Activated CD8-positive, alpha-beta T cell treated with anti-CD3 and anti-CD28 coated beads, Interleukin-2, amount 10 ng/mL, durations not matched to agents 7 days and 5 days (primary cell): ENCODE measurements around the gene UCKL1. TPM values are rescaled to one million over a fixed set of nuclear protein-coding genes. Genes with fewer than 3 reads are reported as not detected.
"Not testable (repeated sequence)": the region's sequence is repeated elsewhere in the genome, so short reads cannot be mapped to it uniquely, and the experiment has no call there.

ENCODE experiments used
- ATAC-seq: fragments of 150-1000 bp; cut with Tn5 transposase; one replicate; pipeline ENCODE4 v1.10.0; 2021; ENCODE audit warnings: moderate library complexity
- CTCF ChIA-PET: fragments of 350-600 bp; sonication (Branson Sonifier 250); formaldehyde crosslinking; loops from one replicate; lab custom pipeline; 2021; ENCODE audit warnings: antibody characterized with exemption; lab: Charles Lee
- POLR2A ChIA-PET: fragments of 350-600 bp; sonication (Branson Sonifier 250); formaldehyde crosslinking; loops from one replicate; lab custom pipeline; 2021; ENCODE audit warnings: antibody characterized with exemption; lab: Charles Lee
- DNase-seq: peaks from one replicate; pipeline ENCODE4 v3.0.0-alpha.2; 2020
- H3K27ac Mint-ChIP-seq: one replicate; pipeline ENCODE4 v1.8.0; 2021; ENCODE audit warnings: mild to moderate bottlenecking, mixed read lengths
- H3K27me3 Mint-ChIP-seq: one replicate; pipeline ENCODE4 v1.8.0; 2021; ENCODE audit warnings: low read depth, mixed read lengths
- H3K36me3 Mint-ChIP-seq: one replicate; pipeline ENCODE4 v1.8.0; 2021; ENCODE audit warnings: low read depth, mixed read lengths
- H3K4me1 Mint-ChIP-seq: one replicate; pipeline ENCODE4 v1.8.0; 2021; ENCODE audit warnings: low read depth, mixed read lengths
- H3K4me3 Mint-ChIP-seq: one replicate; pipeline ENCODE4 v1.8.0; 2021; ENCODE audit warnings: mild to moderate bottlenecking, mixed read lengths
- H3K9me3 Mint-ChIP-seq: one replicate; pipeline ENCODE4 v1.8.0; 2022; ENCODE audit warnings: mixed read lengths; ENCODE audit not compliant: insufficient read depth
- total RNA-seq, 2 experiments: library from RNA; stranded (reverse); gene quantifications; one replicate each; pipeline ENCODE4 v1.2.3, GENCODE V29; 2021

The UCKL1 gene
- total RNA-seq, 2 experiments from 2014 or later: 41.1 to 45.4 TPM

DNA sequence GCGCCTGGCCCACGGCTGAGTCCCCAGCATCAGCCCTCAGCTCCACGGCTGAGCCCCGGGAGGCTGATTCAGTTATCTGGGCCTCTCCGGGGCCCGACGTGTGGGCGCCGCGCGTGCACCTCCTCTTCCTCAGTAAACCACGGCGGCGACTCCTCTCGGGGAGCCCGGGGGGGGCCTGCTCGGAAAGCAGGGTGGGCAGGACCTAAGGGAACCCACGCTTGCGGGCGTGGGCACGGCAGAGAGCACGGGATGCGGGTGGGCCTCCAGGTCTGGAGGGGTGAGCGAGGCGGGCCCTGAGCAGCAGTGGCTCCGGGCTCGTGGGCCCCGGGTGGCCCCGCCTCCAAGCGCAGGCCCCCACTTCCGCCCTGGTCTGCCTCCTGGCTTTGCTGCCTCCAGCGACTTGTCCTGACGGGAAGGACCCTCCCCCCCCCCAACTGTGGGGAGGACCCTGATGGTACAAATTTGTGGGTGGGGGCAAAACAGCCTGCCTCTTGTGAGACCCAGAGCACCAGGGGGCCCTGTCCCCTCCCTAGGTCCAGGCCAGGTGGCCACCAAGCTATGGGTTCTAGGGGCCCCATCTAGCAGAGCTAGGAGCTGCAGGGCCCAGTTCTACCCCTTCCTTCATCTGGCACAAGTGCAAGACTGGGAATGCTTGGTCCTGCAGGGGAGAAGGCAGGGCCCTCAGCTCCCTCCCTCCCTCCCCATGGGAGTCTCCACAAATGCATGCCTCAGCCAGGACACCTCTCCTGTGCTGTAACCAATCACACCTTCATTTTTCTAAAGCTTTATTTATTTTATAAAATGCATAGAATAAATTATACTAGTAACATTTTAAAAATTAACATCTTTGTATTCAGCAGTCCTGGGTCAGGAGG lies 16.9 kb downstream of the UCKL1 start:
- ChIA-PET CTCF (interaction anchor here (0.7 kb wide), 1 partner anchor 28 kb away, joined by 4 read pairs; no protein-coding TSS in a partner anchor), POLR2A (interaction anchor here (1.0 kb wide), 1 partner anchor 418 kb away, joined by 3 read pairs; no protein-coding TSS in a partner anchor)
- H3K4me1 Mint-ChIP-seq: peaks cover 17% of the 10 kb centered on the region
- no peak overlapping the region for H3K27ac Mint-ChIP-seq
- no peaks in the 10 kb centered on the region for H3K9me3 Mint-ChIP-seq
- peaks cover 39% of the 10 kb centered on the region for H3K36me3 Mint-ChIP-seq
- DNase-seq (no peak), ATAC-seq (no peak)
- no peak overlapping the region for H3K4me3 Mint-ChIP-seq
- H3K27me3 Mint-ChIP-seq: no peaks in the 10 kb centered on the region

DNA sequence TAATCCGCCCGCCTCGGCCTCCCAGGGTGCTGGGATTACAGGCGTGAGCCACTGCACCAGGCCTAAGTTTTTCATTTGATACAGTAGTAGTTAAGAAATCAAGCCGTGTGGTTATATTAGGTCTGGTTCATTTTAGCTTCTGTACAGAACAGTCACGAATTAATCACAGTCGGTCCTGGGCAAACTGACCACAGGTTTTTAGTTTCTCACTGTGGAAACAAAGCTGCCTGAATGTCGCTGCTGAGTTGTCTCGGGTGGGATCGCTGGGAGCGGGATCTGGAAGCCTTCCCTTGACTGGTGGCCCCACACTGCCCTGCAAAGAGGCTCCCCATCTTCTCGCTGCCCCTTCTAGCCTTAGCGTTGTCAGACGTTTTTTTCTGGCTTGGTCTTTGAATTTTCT lies 18.6 kb downstream of the UCKL1 start:
- Mint-ChIP-seq H3K4me3 (no peak overlapping the region), H3K36me3 (peaks cover 40% of the 10 kb centered on the region), H3K9me3 (no peaks in the 10 kb centered on the region), H3K27me3 (no peaks in the 10 kb centered on the region), H3K27ac (no peak overlapping the region), H3K4me1 (peaks cover 16% of the 10 kb centered on the region)
- no peak for ATAC-seq
- ChIA-PET CTCF (no interaction called here), POLR2A (no interaction called here)
- no peak for DNase-seq

DNA sequence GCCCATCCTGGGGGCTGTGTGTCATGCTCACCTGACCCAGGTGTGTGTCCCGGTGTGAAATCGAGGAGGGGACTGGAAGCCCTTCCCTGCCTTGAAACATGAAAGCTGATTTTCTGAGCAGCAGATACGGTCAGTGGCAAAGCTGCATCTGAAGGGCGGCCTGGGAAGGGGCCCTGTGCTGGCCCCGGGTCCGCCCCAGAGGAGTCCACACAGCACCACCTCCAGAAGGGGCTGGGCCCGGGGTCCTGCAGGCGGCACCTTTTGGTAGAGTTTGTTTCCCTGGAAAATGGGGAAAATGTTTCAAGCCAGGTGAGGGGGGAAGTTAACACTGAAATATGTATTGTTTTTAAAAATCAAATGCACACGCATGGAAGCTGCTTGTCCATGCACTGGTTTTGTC lies 20.8 kb downstream of the UCKL1 start:
- no peaks in the 10 kb centered on the region for H3K4me1 Mint-ChIP-seq
- POLR2A ChIA-PET: interaction anchor here (1.0 kb wide), 1 partner anchor 414 kb away, joined by 3 read pairs; no protein-coding TSS in a partner anchor
- DNase-seq: no peak
- no peaks in the 10 kb centered on the region for H3K9me3 Mint-ChIP-seq
- no peak for ATAC-seq
- CTCF ChIA-PET: no interaction called here
- no peaks in the 10 kb centered on the region for H3K27me3 Mint-ChIP-seq
- no peak overlapping the region for H3K4me3 Mint-ChIP-seq
- H3K27ac Mint-ChIP-seq: peak overlapping the region; percentile 45
- peaks cover 50% of the 10 kb centered on the region for H3K36me3 Mint-ChIP-seq

DNA sequence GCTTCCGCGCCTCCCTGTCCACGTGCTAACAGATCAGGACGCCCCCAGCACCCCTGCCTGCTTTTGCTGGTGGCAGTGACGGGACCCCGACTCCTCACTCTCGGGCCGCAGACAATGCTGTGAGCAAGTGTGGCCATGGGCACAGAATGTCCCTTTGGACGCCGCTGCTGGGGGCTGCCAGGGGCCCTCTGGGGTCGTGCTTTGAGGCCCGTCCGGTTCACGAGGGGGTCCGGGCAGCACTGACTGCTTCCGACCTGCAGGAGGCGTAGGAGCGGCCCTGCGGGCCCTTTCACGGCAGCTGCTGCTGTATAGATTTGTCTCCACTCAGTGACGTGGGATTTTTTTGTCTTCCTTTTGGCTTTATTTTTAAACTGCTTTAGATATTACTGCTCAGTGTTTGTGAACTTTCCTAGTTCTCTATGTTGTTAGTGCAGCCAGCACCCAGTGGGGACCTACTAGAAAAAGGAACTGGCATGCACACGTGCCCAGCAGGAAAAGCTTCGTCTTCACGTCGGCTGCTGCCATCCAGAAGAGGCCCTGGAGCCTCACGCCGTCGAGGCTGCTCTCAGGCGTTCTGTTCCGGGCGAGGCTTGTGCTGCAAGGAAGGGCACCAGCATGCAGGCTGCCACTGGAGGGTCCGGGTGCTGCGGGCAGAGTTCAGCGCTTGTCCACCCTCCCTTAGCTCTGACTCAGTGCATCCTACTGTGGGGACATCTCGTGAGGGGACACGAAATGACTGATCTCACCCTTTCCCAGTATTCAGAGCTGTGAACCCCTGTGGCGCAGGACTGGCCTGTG lies 21.7 kb downstream of the UCKL1 start:
- Mint-ChIP-seq H3K27me3 (no peaks in the 10 kb centered on the region), H3K36me3 (peaks cover 51% of the 10 kb centered on the region), H3K4me3 (no peak overlapping the region), H3K27ac (no peak overlapping the region), H3K4me1 (no peaks in the 10 kb centered on the region), H3K9me3 (no peaks in the 10 kb centered on the region)
- DNase-seq (no peak), ATAC-seq (no peak)
- ChIA-PET POLR2A (interaction anchor here (1.0 kb wide), 1 partner anchor 413 kb away, joined by 3 read pairs; no protein-coding TSS in a partner anchor), CTCF (no interaction called here)

DNA sequence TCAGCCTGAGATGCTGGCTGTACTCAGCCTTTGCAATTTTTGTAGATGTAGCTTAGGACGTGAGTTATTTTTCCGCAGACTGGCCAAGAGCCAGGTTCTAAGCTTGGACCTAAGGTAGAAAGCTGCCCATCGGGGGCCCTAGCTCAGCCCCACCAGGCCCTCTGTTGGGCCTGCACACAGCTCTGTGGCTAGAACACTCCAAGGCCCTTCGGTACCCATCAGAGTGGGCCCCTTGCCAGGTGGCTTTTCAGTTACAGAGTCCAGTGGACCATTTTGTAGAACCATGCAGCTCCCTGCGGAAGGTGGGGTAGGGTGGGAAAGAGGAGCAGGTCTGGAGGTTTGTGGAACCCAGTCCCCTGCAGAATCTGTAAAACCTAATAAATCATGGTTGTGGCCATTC lies 22.6 kb downstream of the UCKL1 start:
- H3K36me3 Mint-ChIP-seq: peaks cover 58% of the 10 kb centered on the region

DNA sequence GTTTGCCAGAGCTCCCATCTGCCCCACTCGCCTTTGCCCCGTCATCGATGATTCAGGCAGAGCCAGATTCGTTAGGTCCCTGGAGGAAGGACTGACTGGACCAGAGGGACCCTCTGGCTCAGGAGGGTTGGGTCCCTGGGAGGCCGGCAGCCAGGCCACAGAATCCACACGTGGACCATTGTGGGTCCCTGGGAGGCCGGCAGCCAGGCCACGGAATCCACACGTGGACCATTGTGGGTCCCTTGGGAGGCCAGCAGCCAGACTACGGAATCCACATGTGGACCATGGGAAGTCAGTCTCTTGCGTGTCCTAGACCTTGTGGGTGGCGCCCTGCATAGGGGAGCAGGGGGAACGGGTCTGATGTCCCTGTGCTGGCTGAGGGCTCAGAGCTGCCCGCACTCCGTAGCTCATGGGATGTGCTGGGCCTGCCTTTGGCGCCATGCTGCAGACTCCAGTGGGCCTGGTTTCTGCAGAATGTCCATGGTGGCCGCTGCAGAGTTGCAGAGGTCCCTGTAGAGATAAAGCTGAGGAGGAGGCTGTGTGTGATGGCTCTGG lies 23.5 kb downstream of the UCKL1 start:
- Mint-ChIP-seq H3K27me3 (no peaks in the 10 kb centered on the region), H3K4me1 (no peaks in the 10 kb centered on the region), H3K36me3 (peaks cover 61% of the 10 kb centered on the region), H3K9me3 (no peaks in the 10 kb centered on the region), H3K4me3 (no peak overlapping the region), H3K27ac (no peak overlapping the region)
- CTCF ChIA-PET: interaction anchor here (0.8 to 1.4 kb wide), 2 partner anchors 106 to 395 kb away, joined by 3 to 4 read pairs; partner anchors contain the start of gene PTK6
- no peak for DNase-seq
- no peak for ATAC-seq
- POLR2A ChIA-PET: interaction anchor here (0.6 kb wide), 1 partner anchor 135 kb away, joined by 3 read pairs; no protein-coding TSS in a partner anchor

More for the DNA sequence above, 22.6 kb downstream of the UCKL1 start:
- Mint-ChIP-seq H3K27ac (no peak overlapping the region), H3K9me3 (no peaks in the 10 kb centered on the region), H3K4me1 (no peaks in the 10 kb centered on the region), H3K27me3 (no peaks in the 10 kb centered on the region), H3K4me3 (no peak overlapping the region)
- DNase-seq: no peak
- ChIA-PET CTCF (no interaction called here), POLR2A (interaction anchor here (0.6 kb wide), 1 partner anchor 134 kb away, joined by 3 read pairs; no protein-coding TSS in a partner anchor)
- ATAC-seq: no peak

DNA sequence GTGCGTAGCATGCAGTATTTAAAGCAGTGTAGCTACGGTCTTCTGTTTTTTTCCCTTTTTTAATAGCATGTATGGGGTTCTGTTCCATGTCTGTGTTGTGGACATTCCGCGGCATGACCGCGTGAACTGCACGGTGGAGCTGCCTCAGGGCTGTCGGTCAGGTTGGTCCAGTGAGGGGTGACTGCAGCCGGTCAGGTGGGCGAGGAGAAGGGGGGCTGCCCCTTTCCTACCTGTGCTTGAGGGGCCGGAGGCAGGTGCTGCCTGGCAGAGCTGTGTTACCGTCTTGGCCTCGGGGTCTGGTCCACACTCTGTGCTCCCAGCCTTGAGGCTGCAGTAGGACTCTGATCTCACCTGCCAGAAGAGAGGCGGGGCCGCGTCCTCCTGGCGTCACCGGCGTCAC lies 24.5 kb downstream of the UCKL1 start:
- DNase-seq (no peak), ATAC-seq (no peak)
- H3K9me3 Mint-ChIP-seq: no peaks in the 10 kb centered on the region
- no peak overlapping the region for H3K4me3 Mint-ChIP-seq
- no peak overlapping the region for H3K27ac Mint-ChIP-seq
- POLR2A ChIA-PET: no interaction called here
- CTCF ChIA-PET: interaction anchor here (1.4 kb wide), 1 partner anchor 107 kb away, joined by 4 read pairs; no protein-coding TSS in a partner anchor
- no peaks in the 10 kb centered on the region for H3K4me1 Mint-ChIP-seq
- H3K27me3 Mint-ChIP-seq: no peaks in the 10 kb centered on the region
- H3K36me3 Mint-ChIP-seq: peaks cover 62% of the 10 kb centered on the region

DNA sequence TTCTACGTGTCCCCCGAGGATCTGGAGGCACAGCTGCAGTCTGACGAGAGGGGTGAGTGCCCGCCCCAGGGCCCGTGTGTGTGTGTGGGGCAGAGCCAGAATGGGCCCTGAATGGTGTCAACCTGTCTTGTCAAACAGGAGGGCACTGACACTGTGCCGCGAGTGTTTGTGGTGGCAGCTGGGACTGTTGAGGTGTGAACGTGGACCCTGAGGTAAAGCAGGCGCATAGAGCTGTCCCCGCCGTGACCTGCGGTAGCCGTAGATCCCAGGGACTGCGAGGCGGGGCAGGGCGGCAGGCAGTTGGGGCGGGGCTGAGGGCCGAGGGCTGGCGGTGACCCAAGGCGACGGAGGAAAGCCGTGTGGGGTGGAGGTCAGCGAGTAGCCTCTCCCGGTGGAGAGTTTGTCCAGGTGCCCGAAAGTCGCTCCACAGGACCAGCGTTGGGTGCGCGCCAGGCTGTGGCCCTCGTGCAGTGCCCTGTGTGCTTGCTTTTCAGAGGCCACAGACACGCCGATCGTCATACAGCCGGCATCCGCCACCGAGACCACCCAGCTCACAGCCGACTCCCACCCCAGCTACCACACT lies 25.2 kb downstream of the UCKL1 start:
- H3K27ac Mint-ChIP-seq: no peak overlapping the region
- H3K27me3 Mint-ChIP-seq: no peaks in the 10 kb centered on the region
- H3K9me3 Mint-ChIP-seq: no peaks in the 10 kb centered on the region
- CTCF ChIA-PET: interaction anchor here (1.4 kb wide), 1 partner anchor 108 kb away, joined by 4 read pairs; no protein-coding TSS in a partner anchor
- no peak overlapping the region for H3K4me3 Mint-ChIP-seq
- no peak for ATAC-seq
- H3K36me3 Mint-ChIP-seq: peaks cover 65% of the 10 kb centered on the region
- POLR2A ChIA-PET: no interaction called here
- DNase-seq: no peak
- no peaks in the 10 kb centered on the region for H3K4me1 Mint-ChIP-seq

DNA sequence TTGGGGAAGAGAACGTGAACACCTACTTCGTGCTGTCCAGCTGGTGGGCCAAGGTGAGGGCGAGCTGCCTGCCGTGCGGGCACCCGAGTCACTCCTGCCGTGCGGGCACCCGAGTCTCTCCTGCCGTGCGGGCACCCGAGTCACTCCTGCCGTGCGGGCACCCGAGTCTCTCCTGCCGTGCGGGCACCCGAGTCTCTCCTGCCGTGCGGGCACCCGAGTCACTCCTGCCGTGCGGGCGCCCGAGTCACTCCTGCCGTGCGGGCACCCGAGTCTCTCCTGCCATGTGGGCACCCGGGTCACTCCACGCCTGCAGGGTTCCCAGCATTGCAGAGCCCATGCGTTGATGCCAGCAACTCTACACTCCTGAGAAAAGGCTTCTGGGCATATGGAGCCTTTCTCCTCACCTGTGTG lies 26.7 kb downstream of the UCKL1 start:
- DNase-seq, H3K27me3 Mint-ChIP-seq, H3K27ac Mint-ChIP-seq, H3K9me3 Mint-ChIP-seq, POLR2A ChIA-PET, H3K4me1 Mint-ChIP-seq, ATAC-seq, H3K4me3 Mint-ChIP-seq, CTCF ChIA-PET: not testable (repeated sequence)
- peaks cover 61% of the 10 kb centered on the region for H3K36me3 Mint-ChIP-seq

DNA sequence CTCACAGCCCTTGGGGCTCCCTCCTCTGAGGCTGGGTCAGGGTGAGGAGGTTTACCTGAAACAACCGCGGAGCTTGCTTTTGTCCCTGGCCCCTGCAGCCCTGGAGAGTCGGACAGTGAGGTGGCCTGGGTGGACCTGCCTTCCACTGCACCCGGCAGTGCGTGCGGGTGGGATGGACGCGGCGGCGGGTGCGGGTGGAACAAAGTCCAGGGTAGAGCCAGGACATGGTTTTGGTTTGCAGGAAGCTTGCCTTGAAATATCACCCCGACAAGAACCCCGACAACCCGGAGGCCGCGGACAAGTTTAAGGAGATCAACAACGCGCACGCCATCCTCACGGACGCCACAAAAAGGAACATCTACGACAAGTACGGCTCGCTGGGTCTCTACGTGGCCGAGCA lies 27.1 kb downstream of the UCKL1 start:
- Mint-ChIP-seq H3K27me3 (no peaks in the 10 kb centered on the region), H3K27ac (peak overlapping the region; percentile 30), H3K4me1 (peaks cover 6% of the 10 kb centered on the region), H3K9me3 (no peaks in the 10 kb centered on the region), H3K36me3 (peaks cover 57% of the 10 kb centered on the region), H3K4me3 (no peak overlapping the region)
- CTCF ChIA-PET: no interaction called here
- ATAC-seq (no peak), DNase-seq (no peak)
- POLR2A ChIA-PET: interaction anchor here (0.6 kb wide), 1 partner anchor 14 kb away, joined by 4 read pairs; no protein-coding TSS in a partner anchor

DNA sequence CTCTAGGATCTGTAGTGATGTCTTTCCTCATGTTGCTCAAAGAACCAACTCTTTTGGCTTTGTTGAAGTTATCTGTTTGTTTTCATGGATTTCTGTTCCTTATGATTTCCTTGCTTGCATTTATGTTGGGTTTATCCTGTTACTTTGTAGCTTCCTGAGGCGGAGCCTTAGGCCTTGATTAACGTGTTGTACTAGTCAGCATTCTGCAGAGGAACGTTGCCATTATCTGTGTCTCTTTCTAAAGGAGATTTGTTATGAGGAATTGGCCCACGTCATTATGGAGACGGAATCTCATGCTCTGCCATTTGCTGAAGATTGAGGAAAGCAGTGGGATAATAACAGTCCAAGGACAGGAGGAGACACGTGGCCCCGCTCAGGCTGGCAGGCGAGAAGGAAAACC lies 29.9 kb downstream of the UCKL1 start:
- Mint-ChIP-seq H3K27me3 (no peaks in the 10 kb centered on the region), H3K9me3 (no peaks in the 10 kb centered on the region), H3K4me1 (peaks cover 6% of the 10 kb centered on the region), H3K27ac (no peak overlapping the region), H3K4me3 (no peak overlapping the region), H3K36me3 (peaks cover 46% of the 10 kb centered on the region)
- DNase-seq (no peak), ATAC-seq (no peak)
- ChIA-PET CTCF (interaction anchor here (1.0 kb wide), 1 partner anchor 48 kb away, joined by 3 read pairs; no protein-coding TSS in a partner anchor), POLR2A (interaction anchor here (1.0 kb wide), 1 partner anchor 17 kb away, joined by 3 read pairs; no protein-coding TSS in a partner anchor)
